HG03135 (cell line): Measurements from ENCODE around the gene ZG16.
"Not testable (repeated sequence)": the region's sequence is repeated elsewhere in the genome, so short reads cannot be mapped to it uniquely, and the experiment has no call there.

Experiments used
- ATAC-seq: cut with Tn5 transposase; IDR thresholded peaks from one replicate; pipeline ENCODE4 v1.9.1; 2021; ENCODE audit warnings: mild to moderate bottlenecking, moderate library complexity; ENCODE audit not compliant: unreplicated experiment

Gene ZG16

GRCh38 chr16:29747947-29748759 lies 29.9 kb upstream of the ZG16 start:
- no peak for ATAC-seq

- not testable (repeated sequence) for ATAC-seq
These were observed 29.3 kb upstream of the ZG16 start for GRCh38 chr16:29748760-29749149.

- ATAC-seq: no peak
These were observed 24.5 kb upstream of the ZG16 start for GRCh38 chr16:29753516-29753915.

GRCh38 chr16:29756654-29757053 lies 21.4 kb upstream of the ZG16 start:
- no peak for ATAC-seq

- ATAC-seq: not testable (repeated sequence)
These were observed 21.0 kb upstream of the ZG16 start for GRCh38 chr16:29757086-29757485.

GRCh38 chr16:29757950-29758466 lies 20.0 kb upstream of the ZG16 start:
- no peak for ATAC-seq

- no peak for ATAC-seq
These were observed 17.3 kb upstream of the ZG16 start for GRCh38 chr16:29760567-29761279.

GRCh38 chr16:29761280-29761651 lies 16.8 kb upstream of the ZG16 start:
- not testable (repeated sequence) for ATAC-seq

GRCh38 chr16:29761882-29762281 lies 16.2 kb upstream of the ZG16 start:
- no peak for ATAC-seq

- no peak for ATAC-seq
These were observed 14.7 kb upstream of the ZG16 start for GRCh38 chr16:29763326-29763725.

GRCh38 chr16:29765167-29766032 lies 12.7 kb upstream of the ZG16 start:
- no peak for ATAC-seq

- ATAC-seq: no peak
These were observed 11.5 kb upstream of the ZG16 start for GRCh38 chr16:29766571-29766970.

GRCh38 chr16:29767062-29767461 lies 11.0 kb upstream of the ZG16 start:
- ATAC-seq: no peak

GRCh38 chr16:29769507-29769906 lies 8.5 kb upstream of the ZG16 start:
- ATAC-seq: no peak

- no peak for ATAC-seq
These were observed 7.7 kb upstream of the ZG16 start for GRCh38 chr16:29770250-29770929.

GRCh38 chr16:29772330-29772729 lies 5.7 kb upstream of the ZG16 start:
- ATAC-seq: not testable (repeated sequence)

- no peak for ATAC-seq
These were observed 3.3 kb upstream of the ZG16 start for GRCh38 chr16:29774730-29775129.

GRCh38 chr16:29775742-29776408 lies 2.2 kb upstream of the ZG16 start:
- ATAC-seq: no peak

GRCh38 chr16:29779474-29779873 lies 1.4 kb downstream of the ZG16 start:
- no peak for ATAC-seq
